Endothelial cell of umbilical vein (primary cell): Measurements from ENCODE around the gene ZC3H12C. TPM values are rescaled to one million over a fixed set of nuclear protein-coding genes. Genes with fewer than 3 reads are reported as not detected.

ENCODE experiments used
- BruUV-seq: library from RNA; stranded (reverse); fragments of 400-500 nt; replicated peaks from 2 replicates; lab custom pipeline; 2021; lab: Mats Ljungman, UMichigan
- CTCF ChIA-PET: fragments of 300-600, 350-600 bp; sonication (Branson Sonifier 250); formaldehyde crosslinking; loops from one replicate; lab custom pipeline; 2021; ENCODE audit warnings: antibody characterized with exemption, inconsistent platforms; lab: Charles Lee
- POLR2A ChIA-PET: fragments of 300-600, 350-600 bp; sonication (Branson Sonifier 250); formaldehyde crosslinking; loops from one replicate; lab custom pipeline; 2021; ENCODE audit warnings: antibody characterized with exemption, inconsistent platforms; lab: Charles Lee
- DNase-seq: peaks from one replicate; pipeline ENCODE4 v3.0.0-alpha.2; 2011; ENCODE audit warnings: low read depth, low spot score
- FAIRE-seq: peaks from 2 replicates; lab custom pipeline; 2011; peaks lifted over from hg19 to GRCh38; lab: Jason Lieb, UNC
- H2AFZ ChIP-seq: 2 replicates; pipeline ENCODE4 v1.6.0; 2012; ENCODE audit warnings: low read depth, low read length, control low read depth, inconsistent platforms
- H3K27ac ChIP-seq: 2 replicates; pipeline ENCODE4 v1.5.1; 2011; ENCODE audit warnings: low read depth, mild to moderate bottlenecking, control low read depth, low read length, moderate library complexity; ENCODE audit not compliant: insufficient read depth
- H3K27me3 ChIP-seq, 2 experiments: 2 replicates each; pipeline versions ENCODE4 v1.6.0 to v1.6.1; 2011; ENCODE audit warnings: low read length in 2 of 2, mixed read lengths in 1 of 2; ENCODE audit not compliant: control insufficient read depth in 2 of 2, insufficient read depth in 2 of 2
- H3K36me3 ChIP-seq, 2 experiments: 2 replicates in 1 of 2; 3 replicates in 1 of 2; pipeline ENCODE4 v1.5.1; 2011; ENCODE audit warnings: low read length in 2 of 2, mild to moderate bottlenecking in 1 of 2, moderate library complexity in 1 of 2; ENCODE audit not compliant: control insufficient read depth in 2 of 2, insufficient read depth in 2 of 2; ENCODE audit errors: extremely low read depth in 1 of 2
- H3K4me1 ChIP-seq: 3 replicates; pipeline ENCODE4 v1.5.1; 2011; ENCODE audit warnings: mild to moderate bottlenecking, low read length; ENCODE audit not compliant: control insufficient read depth, insufficient read depth; ENCODE audit errors: extremely low read depth
- H3K4me2 ChIP-seq: 2 replicates; pipeline ENCODE4 v1.6.1; 2011; ENCODE audit warnings: low read length, control low read depth, mixed read lengths; ENCODE audit not compliant: insufficient read depth
- H3K4me3 ChIP-seq, 3 experiments: fragments of 200-600 bp in 1 of 3; sonication (generic), shearing (Covaris generic) in 1 of 3; replicated peaks in 1 of 3; 2 replicates each; pipeline ENCODE4 v1.5.1; 2011 to 2016; ENCODE audit warnings: control low read depth in 3 of 3, low read length in 3 of 3, mild to moderate bottlenecking in 2 of 3, inconsistent platforms in 1 of 3, low read depth in 1 of 3, moderate library complexity in 1 of 3; ENCODE audit not compliant: insufficient read depth in 1 of 3
- H3K79me2 ChIP-seq: 2 replicates; pipeline ENCODE4 v1.6.0; 2012; ENCODE audit warnings: low read length, inconsistent platforms; ENCODE audit not compliant: control insufficient read depth, insufficient read depth
- H3K9ac ChIP-seq: replicated peaks from 2 replicates; pipeline ENCODE3; 2011; ENCODE audit warnings: low read length, control low read depth; ENCODE audit not compliant: insufficient read depth; ENCODE audit errors: extremely low read depth
- H3K9me1 ChIP-seq: replicated peaks from 3 replicates; pipeline ENCODE4 v1.6.0; 2011; ENCODE audit warnings: mild to moderate bottlenecking, low read length; ENCODE audit not compliant: control insufficient read depth, insufficient read depth; ENCODE audit errors: extremely low read depth
- H3K9me3 ChIP-seq: replicated peaks from 2 replicates; pipeline ENCODE4 v1.5.1; 2012; ENCODE audit warnings: low read length, inconsistent platforms; ENCODE audit not compliant: control insufficient read depth, insufficient read depth
- H4K20me1 ChIP-seq: replicated peaks from 2 replicates; pipeline ENCODE3; 2011; ENCODE audit warnings: mild to moderate bottlenecking, low read length; ENCODE audit not compliant: control insufficient read depth, insufficient read depth; ENCODE audit errors: extremely low read depth
- CTCF ChIP-seq, 2 donors: IDR thresholded peaks; 1 replicate in 1 of 2; 2 replicates in 1 of 2; pipeline ENCODE4 v1.5.1; 2011; ENCODE audit warnings: low read length in 2 of 2, mild to moderate bottlenecking in 2 of 2, moderate library complexity in 2 of 2, control low read depth in 1 of 2, inconsistent platforms in 1 of 2, low read depth in 1 of 2; ENCODE audit not compliant: insufficient read depth in 1 of 2; ENCODE audit errors: extremely low read depth in 1 of 2
- EZH2 ChIP-seq: IDR thresholded peaks from 2 replicates; pipeline ENCODE4 v1.6.1; 2012; ENCODE audit warnings: borderline replicate concordance, low read depth, mild to moderate bottlenecking, moderate library complexity, low read length, inconsistent platforms; ENCODE audit not compliant: severe bottlenecking
- FOS ChIP-seq: IDR thresholded peaks from 2 replicates; pipeline ENCODE4 v1.6.1; 2011; ENCODE audit warnings: mild to moderate bottlenecking, low read length, moderate library complexity, borderline replicate concordance; ENCODE audit not compliant: insufficient read depth
- GATA2 ChIP-seq: IDR thresholded peaks from 2 replicates; pipeline ENCODE4 v1.7.0; 2011; ENCODE audit warnings: low read depth, mild to moderate bottlenecking, moderate library complexity, mixed read lengths, low read length; ENCODE audit not compliant: insufficient read length, insufficient read depth
- JUN ChIP-seq: IDR thresholded peaks from 2 replicates; pipeline ENCODE4 v1.6.1; 2011; ENCODE audit warnings: borderline replicate concordance, low read depth; ENCODE audit not compliant: insufficient read length, insufficient read depth
- MAX ChIP-seq: IDR thresholded peaks from 2 replicates; pipeline ENCODE4 v1.6.1; 2011; ENCODE audit not compliant: insufficient read depth, insufficient read length
- MYC ChIP-seq: IDR thresholded peaks from one replicate; pipeline ENCODE4 v1.6.1; 2011; ENCODE audit warnings: mild to moderate bottlenecking, low read depth, low read length
- POLR2A ChIP-seq: IDR thresholded peaks from 2 replicates; pipeline ENCODE4 v1.6.1; 2012; ENCODE audit warnings: low read depth, mild to moderate bottlenecking, control low read depth, low read length
- POLR2AphosphoS5 ChIP-seq: IDR thresholded peaks from 2 replicates; pipeline ENCODE4 v1.6.1; 2012; ENCODE audit warnings: low read depth, mild to moderate bottlenecking, control low read depth, low read length, moderate library complexity; ENCODE audit not compliant: insufficient read depth
- dilution Hi-C: fragments of 300-500 bp; cut with MboI; formaldehyde crosslinking; loops from one replicate; pipeline ENCODE4 v1.15.0; 2019; ENCODE audit warnings: low sequenced_read_pairs; ENCODE audit not compliant: extremely low pct_ligation_motif_present
- intact Hi-C: fragments of 100-400 bp; cut with micrococcal nuclease; formaldehyde crosslinking; loops from one replicate; pipeline ENCODE4 v1.10.0; 2022
- polyA plus RNA-seq, 4 experiments: library from polyadenylated mRNA; depleted of rRNA in 3 of 4; stranded (reverse) in 3 of 4; unstranded in 1 of 4; fragments of >200 nt; gene quantifications; 2 replicates each; pipeline versions ENCODE4 v1.2.1 to v1.2.3, GENCODE V29; 2011 to 2012; ENCODE audit warnings: missing spikeins in 1 of 4
- total RNA-seq: library from RNA; stranded (reverse); gene quantifications from 2 replicates; pipeline ENCODE4 v1.2.3, GENCODE V29; 2021

ZC3H12C gene
- total and polyA plus RNA-seq, 2 donors (not counting 3 experiments of a cell fraction or from before 2014, with no cell fraction given): 5.5 to 14.7 TPM

- Histone ChIP-seq H3K36me3 (no peaks in the 10 kb centered on the region), H3K79me2 (peaks cover 73% of the 10 kb centered on the region), H3K27ac (no peak overlapping the region), H4K20me1 (peaks cover 10% of the 10 kb centered on the region), H3K4me2 (no peak overlapping the region), H3K27me3 (no peaks in the 10 kb centered on the region), H3K9ac (no peak overlapping the region), H3K9me1 (no peaks in the 10 kb centered on the region), H3K4me1 (peaks cover 29% of the 10 kb centered on the region), H3K4me3 (no peak overlapping the region), H3K9me3 (no peaks in the 10 kb centered on the region), H2AFZ (no peak overlapping the region)
- intact Hi-C loops: loop anchor here (10.0 kb wide), 1 partner anchor 218 kb away; no protein-coding TSS in a partner anchor
- ChIA-PET CTCF (interaction anchor here (1.0 kb wide), 1 partner anchor 104 kb away, joined by 3 read pairs; no protein-coding TSS in a partner anchor), POLR2A (no interaction called here)
- no TSS peak for BruUV-seq
- FAIRE-seq (no peak), DNase-seq (no peak)
- dilution Hi-C loops: no loop called here
- TF ChIP-seq MYC (no peak), EZH2 (no peak), MAX (no peak), GATA2 (no peak), FOS (no peak), CTCF (IDR thresholded peaks at IDR 0.05; ENCODE audit: extremely low read depth in 1 of 2, insufficient read depth in 1 of 2, low read depth in 1 of 2, low read length in 2 of 2) (no peak), POLR2AphosphoS5 (no peak), POLR2A (no peak), JUN (no peak)
These were observed 3.3 kb downstream of the ZC3H12C start for GRCh38 chr11:110096496-110096895.
